GM21381 (cell line): ENCODE results near the gene SLC41A1.
"Not testable (repeated sequence)": the region's sequence is repeated elsewhere in the genome, so short reads cannot be mapped to it uniquely, and the experiment has no call there.

Source experiments
- ATAC-seq: cut with Tn5 transposase; IDR thresholded peaks from one replicate; pipeline ENCODE4 v1.9.1; 2021; ENCODE audit warnings: mild to moderate bottlenecking, moderate library complexity; ENCODE audit not compliant: unreplicated experiment

The SLC41A1 gene

GRCh38 chr1:205823260-205823659 lies 10.3 kb upstream of the SLC41A1 start:
- not testable (repeated sequence) for ATAC-seq

GRCh38 chr1:205822397-205822796 lies 9.4 kb upstream of the SLC41A1 start:
- no peak for ATAC-seq

DNA sequence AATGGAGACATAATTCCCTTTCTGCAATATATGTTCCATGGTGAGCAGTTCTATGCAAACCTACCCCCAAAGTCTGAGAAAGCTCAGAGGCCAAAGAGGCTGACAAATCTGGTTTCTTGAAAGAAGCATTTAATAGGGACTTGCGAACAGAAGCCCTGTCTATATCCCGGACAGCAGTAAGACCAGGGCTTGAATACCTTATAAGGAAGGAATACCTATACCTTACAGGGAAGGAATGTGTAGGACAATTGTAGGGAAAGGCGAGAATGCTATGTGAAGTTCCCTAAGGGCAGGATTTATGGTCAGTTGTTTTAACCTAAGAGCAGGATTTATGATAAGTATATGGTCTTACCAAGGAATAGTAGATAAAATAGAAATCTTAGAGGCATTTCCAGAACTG lies 5.0 kb upstream of the SLC41A1 start:
- no peak for ATAC-seq

- no peak for ATAC-seq
Measured at GRCh38 chr1:205817364-205817763, 4.4 kb upstream of the SLC41A1 start.

GRCh38 chr1:205813755-205814058 lies 709 bp upstream of the SLC41A1 start:
- no peak for ATAC-seq

- ATAC-seq, result no peak
Measured at GRCh38 chr1:205812271-205812877, 624 bp downstream of the SLC41A1 start.

- ATAC-seq, result no peak
Measured at GRCh38 chr1:205811660-205812059, 1.3 kb downstream of the SLC41A1 start.

- ATAC-seq, result no peak
Measured at GRCh38 chr1:205810448-205811157, 2.4 kb downstream of the SLC41A1 start.

DNA sequence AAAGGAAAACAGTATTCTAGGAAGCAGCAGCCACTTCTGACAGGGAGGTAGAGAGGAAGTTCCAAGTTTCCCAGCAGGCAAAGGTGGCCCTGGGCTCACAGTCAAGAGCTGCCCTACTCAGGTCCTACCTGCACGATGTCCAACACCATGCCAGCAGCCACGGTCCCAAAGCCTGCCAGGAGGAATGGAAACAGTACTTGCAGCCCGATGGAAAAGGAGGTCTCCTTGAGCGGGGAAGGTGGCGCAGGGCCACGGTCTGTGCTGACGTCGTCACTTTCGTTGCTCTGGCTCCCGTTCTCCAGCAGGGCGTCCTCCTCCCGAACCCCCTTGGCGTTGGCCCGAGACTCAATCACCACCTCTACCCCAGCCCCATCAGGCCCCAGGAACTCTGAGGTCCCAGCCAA lies 3.1 kb downstream of the SLC41A1 start:
- no peak for ATAC-seq

DNA sequence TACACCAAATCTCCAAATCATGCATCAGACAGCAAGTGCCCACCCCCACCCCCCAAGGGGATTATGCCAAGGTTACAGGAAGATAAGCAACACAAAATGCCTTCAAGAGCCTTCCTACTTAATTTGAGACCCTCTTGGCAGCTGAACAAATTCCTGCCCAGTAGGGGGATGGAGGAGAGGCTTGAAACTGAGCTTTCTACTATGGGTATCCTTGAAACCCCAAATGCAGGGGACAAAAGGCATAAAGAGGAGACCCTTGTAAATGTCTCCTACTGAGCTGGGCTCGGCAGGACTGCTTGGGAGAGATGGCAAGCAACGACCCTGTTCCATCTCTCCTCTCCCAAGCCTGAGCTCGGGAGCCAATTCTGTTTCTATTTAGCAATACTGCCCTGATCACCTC lies 3.5 kb downstream of the SLC41A1 start:
- ATAC-seq, result no peak

- ATAC-seq, result no peak
Measured at GRCh38 chr1:205805082-205805711, 7.8 kb downstream of the SLC41A1 start.

GRCh38 chr1:205804605-205805004 lies 8.4 kb downstream of the SLC41A1 start:
- ATAC-seq, result no peak

- no peak for ATAC-seq
Measured at GRCh38 chr1:205803986-205804385, 9.0 kb downstream of the SLC41A1 start.

GRCh38 chr1:205802060-205802459 lies 10.9 kb downstream of the SLC41A1 start:
- no peak for ATAC-seq

DNA sequence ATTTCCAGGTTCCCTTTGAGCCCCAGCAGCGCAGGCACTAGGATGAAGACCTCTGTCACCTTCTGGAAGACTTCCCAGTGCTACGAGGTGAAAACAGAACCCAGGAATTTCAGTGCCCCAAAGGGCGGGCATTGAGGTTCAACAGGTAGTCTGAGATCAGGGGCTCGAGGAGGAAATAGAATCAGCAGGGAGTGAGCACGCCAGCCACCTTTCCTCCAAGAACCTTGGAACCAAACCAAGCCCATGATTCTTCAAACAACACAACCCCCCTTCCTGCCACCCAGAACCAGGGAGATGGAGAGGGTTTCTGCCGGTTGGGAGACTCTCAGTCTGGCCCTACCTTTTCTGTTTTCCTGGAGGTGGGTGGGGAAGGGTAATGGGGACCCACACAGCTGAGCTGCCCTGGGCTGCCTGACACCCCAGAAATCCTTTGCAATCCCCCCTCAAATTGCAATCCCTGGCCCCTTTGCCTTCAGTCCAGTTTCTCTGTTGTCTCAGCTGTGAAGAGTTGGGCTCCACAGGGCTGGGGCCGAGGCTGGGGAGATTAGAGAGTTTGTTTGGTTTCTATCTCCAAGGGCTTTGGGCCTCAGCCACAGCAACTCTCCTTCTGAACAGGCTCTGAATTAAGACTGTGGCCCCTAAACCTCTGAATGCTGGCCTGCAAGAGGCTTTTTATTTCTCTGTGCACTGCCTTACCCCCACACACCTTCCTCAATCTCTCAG lies 11.9 kb downstream of the SLC41A1 start:
- no peak for ATAC-seq

GRCh38 chr1:205800427-205800826 lies 12.6 kb downstream of the SLC41A1 start:
- no peak for ATAC-seq

DNA sequence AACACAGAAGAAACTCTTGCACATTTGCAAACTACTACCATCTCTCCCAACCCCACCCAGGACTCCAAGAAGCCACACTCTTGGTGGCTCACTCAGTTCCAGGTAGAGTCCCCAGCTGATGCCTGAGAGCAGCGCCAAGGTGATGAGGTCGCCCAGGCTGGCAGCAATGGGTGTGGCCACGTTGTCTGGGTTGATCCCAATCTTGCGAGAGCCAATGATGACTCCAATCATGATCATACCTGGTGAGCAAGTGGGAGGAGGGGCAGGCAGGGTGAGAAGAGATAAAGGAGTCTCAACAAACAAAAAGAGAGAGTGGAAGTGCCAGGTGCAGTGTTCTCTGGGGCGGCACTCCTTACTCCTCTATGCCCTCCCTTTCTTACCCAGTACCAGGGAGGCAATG lies 14.4 kb downstream of the SLC41A1 start:
- no peak for ATAC-seq

- no peak for ATAC-seq
Measured at GRCh38 chr1:205797168-205797567, 15.8 kb downstream of the SLC41A1 start.

GRCh38 chr1:205794011-205794730 lies 18.8 kb downstream of the SLC41A1 start:
- ATAC-seq, result peak; percentile 63

- no peak for ATAC-seq
Measured at GRCh38 chr1:205792961-205793673, 19.9 kb downstream of the SLC41A1 start.

GRCh38 chr1:205792481-205792881 lies 20.5 kb downstream of the SLC41A1 start:
- no peak for ATAC-seq
